Measurements from ENCODE around the gene CHCHD6.

CHCHD6 gene

DNA sequence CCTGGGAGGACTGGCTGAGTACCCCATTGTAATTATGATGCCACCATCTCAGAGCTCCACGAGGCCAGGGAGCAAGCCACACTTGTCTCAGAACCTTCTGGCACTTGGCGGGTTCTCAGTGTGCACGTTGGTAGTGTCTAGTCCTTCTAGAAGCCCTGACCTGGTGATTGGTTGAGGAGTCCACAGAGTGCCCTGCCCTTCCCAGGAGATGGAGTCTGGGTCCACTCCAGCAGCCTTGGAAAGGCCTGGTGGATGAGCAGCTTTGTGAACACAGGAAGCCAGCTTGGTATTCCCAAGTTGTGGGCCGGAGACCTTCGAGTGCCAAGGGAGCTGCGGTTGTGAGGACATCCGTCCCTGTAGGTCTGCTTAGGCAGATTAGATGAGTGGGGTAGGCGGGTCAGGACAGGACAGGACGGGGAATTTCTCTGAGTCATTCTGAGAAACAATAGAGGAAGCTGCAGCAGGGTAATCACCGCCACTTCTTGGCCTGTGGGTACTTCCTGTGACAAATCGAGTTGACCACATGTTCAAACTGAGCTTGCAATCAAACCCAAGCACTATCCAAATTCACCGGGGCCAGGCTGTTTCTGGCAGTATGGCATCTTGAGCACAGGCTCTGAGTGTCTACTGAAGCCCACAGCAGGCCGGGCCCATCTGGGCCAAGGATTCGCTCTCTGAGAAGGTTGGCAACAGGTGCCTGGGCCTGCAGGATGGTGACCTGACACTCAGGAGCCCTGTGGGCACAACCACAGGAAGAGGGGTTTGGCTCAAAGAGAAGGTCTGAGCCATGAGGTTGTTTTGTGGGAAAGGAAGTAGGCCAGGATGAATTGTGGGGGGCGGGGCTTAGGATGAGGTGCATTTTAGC is 207.4 kb downstream of the CHCHD6 start:
- no peak overlapping the region for H3K27ac ChIP-seq
- TF ChIP-seq, protein P1, sequence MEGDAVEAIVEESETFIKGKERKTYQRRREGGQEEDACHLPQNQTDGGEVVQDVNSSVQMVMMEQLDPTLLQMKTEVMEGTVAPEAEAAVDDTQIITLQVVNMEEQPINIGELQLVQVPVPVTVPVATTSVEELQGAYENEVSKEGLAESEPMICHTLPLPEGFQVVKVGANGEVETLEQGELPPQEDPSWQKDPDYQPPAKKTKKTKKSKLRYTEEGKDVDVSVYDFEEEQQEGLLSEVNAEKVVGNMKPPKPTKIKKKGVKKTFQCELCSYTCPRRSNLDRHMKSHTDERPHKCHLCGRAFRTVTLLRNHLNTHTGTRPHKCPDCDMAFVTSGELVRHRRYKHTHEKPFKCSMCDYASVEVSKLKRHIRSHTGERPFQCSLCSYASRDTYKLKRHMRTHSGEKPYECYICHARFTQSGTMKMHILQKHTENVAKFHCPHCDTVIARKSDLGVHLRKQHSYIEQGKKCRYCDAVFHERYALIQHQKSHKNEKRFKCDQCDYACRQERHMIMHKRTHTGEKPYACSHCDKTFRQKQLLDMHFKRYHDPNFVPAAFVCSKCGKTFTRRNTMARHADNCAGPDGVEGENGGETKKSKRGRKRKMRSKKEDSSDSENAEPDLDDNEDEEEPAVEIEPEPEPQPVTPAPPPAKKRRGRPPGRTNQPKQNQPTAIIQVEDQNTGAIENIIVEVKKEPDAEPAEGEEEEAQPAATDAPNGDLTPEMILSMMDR (conservative IDR thresholded peaks at IDR 0.05): no peak

DNA sequence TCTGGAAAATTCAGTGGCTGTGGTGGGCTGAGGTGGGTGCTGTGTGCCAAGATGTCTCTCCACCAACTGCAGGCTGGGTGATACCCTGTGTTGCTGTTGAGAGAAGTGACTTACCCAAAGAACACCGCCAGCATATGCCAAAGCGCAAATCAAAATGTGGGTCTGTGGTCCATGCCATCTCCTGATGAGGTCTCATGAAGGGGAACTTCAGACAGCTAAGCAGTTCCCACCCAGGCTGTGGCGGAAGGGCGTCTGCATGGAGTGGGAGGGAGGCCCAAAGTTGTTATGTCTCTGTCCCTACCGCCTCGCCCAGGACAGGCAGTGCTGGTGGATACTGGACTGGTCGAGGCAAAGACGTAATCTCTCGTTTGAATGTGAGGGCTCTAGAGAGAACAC is 208.0 kb downstream of the CHCHD6 start:
- H3K27ac ChIP-seq: no peak overlapping the region
- TF ChIP-seq, protein P1 (conservative IDR thresholded peaks at IDR 0.05): no peak

DNA sequence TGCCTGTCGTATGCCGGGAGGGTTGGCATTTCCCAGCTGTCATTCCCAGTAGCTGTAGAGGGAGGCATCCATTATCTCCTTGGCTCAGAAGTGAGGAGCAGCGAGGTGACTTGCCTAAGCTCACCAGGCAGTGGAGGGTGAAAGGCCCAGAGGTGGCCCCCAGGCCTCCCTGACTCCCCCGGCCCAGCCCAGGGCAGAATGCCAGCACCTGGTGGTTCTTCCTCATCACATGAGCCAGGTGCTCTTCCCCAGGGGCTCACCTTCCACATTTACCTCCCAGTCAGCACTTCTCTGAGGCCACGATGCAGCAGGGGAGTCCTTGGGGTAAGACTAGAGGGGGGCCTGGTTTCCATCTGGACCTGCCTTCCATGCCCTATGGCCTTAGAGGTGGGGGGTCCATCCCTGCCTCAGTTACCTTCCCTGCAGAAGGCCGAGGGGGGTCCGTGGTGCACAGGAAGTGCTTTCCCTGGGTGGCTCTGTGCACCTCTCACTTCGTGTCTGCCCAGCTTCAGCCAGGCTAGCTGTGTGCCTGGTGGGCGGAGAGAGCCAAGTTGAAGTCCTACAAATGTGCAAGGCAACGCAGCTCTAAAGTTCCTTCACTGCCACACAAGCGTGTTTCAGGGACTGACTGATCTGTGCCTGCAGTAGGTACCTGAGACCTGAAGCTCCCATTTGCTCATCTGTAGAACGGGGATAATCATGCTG is 208.6 kb downstream of the CHCHD6 start:
- H3K27ac ChIP-seq: no peak overlapping the region
- TF ChIP-seq, protein P1 (conservative IDR thresholded peaks at IDR 0.05): no peak

DNA sequence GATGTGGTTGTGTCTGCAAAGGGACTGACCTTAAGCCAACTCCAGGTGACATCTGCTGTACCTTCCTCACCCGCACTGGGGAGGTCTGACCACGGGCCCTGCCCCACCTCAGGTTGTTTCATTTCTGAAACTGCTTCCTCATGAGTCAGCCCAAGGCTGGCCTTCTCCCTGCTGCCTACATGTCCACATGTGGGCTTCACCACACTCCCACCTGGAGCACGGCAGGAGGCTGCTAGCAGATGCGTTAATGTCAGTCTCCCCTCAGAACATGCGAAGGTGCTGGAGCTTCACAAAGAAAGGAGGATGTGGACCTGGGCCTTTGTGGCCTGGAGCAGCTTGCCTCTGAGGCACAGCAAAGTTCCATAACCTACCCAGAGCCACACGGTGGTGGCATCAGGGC is 209.5 kb downstream of the CHCHD6 start:
- TF ChIP-seq, protein P1 (conservative IDR thresholded peaks at IDR 0.05): no peak
- H3K27ac ChIP-seq: no peak overlapping the region

DNA sequence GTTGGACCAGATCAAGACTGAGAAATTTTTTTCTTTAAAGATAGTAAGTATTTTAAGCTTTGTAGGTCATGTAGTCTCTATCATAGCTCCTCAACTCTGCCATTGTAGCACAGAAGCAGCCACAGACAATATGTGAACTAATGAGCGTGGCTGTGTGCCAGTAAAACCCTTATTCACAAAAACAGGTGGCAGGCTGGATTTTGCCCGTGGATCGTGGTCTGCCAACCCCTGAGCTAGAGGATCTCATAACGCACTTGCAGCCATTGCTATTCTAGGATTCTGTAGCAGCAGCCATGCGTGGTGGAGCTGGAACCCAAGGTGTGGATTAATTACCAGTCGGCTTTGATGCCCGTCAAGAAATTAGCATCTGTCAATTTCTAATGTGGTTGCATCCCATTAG is 210.2 kb downstream of the CHCHD6 start:
- TF ChIP-seq, protein P1 (conservative IDR thresholded peaks at IDR 0.05): no peak
- no peak overlapping the region for H3K27ac ChIP-seq

DNA sequence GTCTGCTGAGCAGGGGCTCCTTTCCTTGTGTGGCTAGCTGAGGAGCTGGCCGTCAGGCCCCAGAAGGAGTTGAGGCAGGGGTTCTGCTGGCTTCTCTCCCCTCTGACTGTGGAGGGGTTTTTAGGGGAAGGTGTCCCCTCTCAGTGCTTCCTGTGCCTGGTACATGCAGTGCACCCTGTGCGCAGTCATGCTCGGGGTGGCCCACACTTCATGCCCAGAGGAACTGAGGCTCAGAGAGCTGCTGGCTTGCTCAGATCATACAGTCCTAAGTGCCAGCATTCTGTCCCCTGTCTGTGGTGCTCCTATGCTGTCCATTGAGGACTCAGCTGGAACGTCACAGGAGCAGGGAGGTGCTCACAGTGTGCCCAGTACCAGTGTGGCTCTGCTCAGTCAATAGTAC is 211.0 kb downstream of the CHCHD6 start:
- TF ChIP-seq, protein P1 (conservative IDR thresholded peaks at IDR 0.05): no peak
- no peak overlapping the region for H3K27ac ChIP-seq

DNA sequence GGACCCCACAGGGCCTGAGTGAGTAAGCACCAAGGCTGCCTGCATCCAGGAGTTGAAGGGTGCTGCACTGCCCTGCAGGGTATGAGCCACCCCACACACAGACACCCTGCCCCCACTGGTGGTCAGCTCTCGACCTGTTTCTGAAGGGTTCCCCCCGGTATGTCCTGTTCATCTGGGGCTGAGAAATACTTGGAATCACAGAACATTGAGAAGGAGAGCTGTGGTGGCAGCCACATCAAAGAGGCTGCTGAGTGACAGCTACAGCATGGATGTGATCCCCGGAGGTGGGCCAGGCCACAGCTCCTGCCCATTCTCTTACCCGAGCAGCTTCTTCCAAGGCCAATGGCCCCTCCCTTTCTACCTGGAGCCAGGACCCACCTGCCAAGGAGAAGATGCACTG is 212.5 kb downstream of the CHCHD6 start:
- H3K27ac ChIP-seq: no peak overlapping the region
- TF ChIP-seq, protein P1 (conservative IDR thresholded peaks at IDR 0.05): no peak
